Upper lobe of left lung (tissue), 6 donors: ENCODE data around the gene PAK6. TPM values are rescaled to one million over a fixed set of nuclear protein-coding genes. Genes with fewer than 3 reads are reported as not detected.
A peak's percentile ranks its signal among the peaks of the same experiment; 100 is the strongest.

ENCODE experiments used
- ATAC-seq, 2 donors: fragments of 200-7000 bp; cut with Tn5 transposase; one replicate each; pipeline ENCODE4 v1.9.1; 2022; ENCODE audit warnings: mild to moderate bottlenecking in 2 of 2, moderate library complexity in 2 of 2; ENCODE audit not compliant: low FRiP score in 2 of 2
- DNase-seq, 2 donors: peaks; one replicate each; pipeline ENCODE4 v3.0.0-alpha.2; 2019 to 2020
- H3K27ac ChIP-seq, 4 donors: fragments of 200-600 bp; sonication (generic); one replicate each; pipeline ENCODE4 v1.5.1; 2016 to 2019
- H3K27me3 ChIP-seq, 4 donors: fragments of 200-600 bp; sonication (generic); one replicate each; pipeline ENCODE4 v1.5.1; 2017 to 2019
- H3K36me3 ChIP-seq, 4 donors: fragments of 200-600 bp; sonication (generic); one replicate each; pipeline ENCODE4 v1.5.1; 2016 to 2019
- H3K4me1 ChIP-seq, 4 donors: fragments of 200-600 bp; sonication (generic); one replicate each; pipeline ENCODE4 v1.5.1; 2018 to 2019
- H3K4me3 ChIP-seq, 4 donors: fragments of 200-600 bp; sonication (generic); one replicate each; pipeline ENCODE4 v1.5.1; 2017 to 2019; ENCODE audit warnings: mild to moderate bottlenecking in 2 of 4, moderate library complexity in 1 of 4
- H3K9me3 ChIP-seq, 4 donors: fragments of 200-600 bp; sonication (generic); one replicate each; pipeline ENCODE4 v1.5.1; 2018 to 2019
- EP300 ChIP-seq, 4 donors: sonication (generic); formaldehyde crosslinking; IDR thresholded peaks; one replicate each; pipeline ENCODE4 v1.5.1; 2017; ENCODE audit warnings: antibody characterized with exemption in 4 of 4, control low read depth in 2 of 4
- POLR2A ChIP-seq, 4 donors: fragments of 450-650 bp; IDR thresholded peaks; one replicate each; pipeline ENCODE4 v1.5.1; 2016 to 2017; ENCODE audit warnings: antibody characterized with exemption in 4 of 4, mild to moderate bottlenecking in 2 of 4
- POLR2AphosphoS5 ChIP-seq, 2 donors: sonication (generic); formaldehyde crosslinking; IDR thresholded peaks; one replicate each; pipeline ENCODE4 v1.5.1; 2017; ENCODE audit warnings: antibody characterized with exemption in 2 of 2
- WGBS, 2 donors: methylation state at CpG; one replicate each; pipeline ENCODE4 v1.1.5; 2017 to 2018; 5-methylcytosine and 5-hydroxymethylcytosine counted together
- total RNA-seq, 6 donors: library from RNA; depleted of rRNA in 4 of 6; stranded (reverse); fragments of >200 nt in 4 of 6; gene quantifications; one replicate each; pipeline versions ENCODE4 v1.1.0 to v1.2.1, GENCODE V29; 2016 to 2021
- TF ChIP-seq, protein P1 (sequence below), 6 experiments: fragments of 450-650 bp in 4 of 6; fragments of 200-600 bp in 2 of 6; sonication (generic) in 2 of 6; IDR thresholded peaks; one replicate each; pipeline ENCODE4 v1.5.1; 2016 to 2019; ENCODE audit warnings: antibody characterized with exemption in 6 of 6
- donor health status: DM: no; HTN: no; CAD: no; lungs with moderate emphysema.
- donor health status: DM: no; HTN: yes; CAD: no; lungs with severe emphysema.

The PAK6 gene
- total RNA-seq, 6 donors from 2014 or later, result 4.5 to 23.4 (median 15.0) TPM

DNA sequence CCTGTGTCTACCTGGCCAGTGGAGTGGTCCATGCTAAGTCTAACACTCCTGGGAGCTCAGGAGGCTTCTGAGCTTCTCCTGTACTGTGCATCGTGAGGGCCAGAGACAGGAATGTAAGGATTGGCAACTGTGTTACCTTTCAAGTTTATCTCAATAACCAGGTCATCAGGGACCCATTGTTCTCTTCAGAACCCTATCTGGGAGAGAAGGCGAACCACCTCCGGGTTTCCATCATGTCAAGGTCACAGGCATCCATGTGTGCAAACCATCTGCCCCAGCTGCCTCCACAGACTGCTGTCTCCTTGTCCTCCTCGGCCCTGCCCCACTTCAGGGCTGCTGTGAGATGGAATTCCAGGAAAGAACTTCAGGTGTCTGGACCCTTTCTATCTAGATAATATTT, 38.1 kb downstream of the PAK6 start:
- peaks cover 1 to 27% (median 13%) of the 10 kb centered on the region in 4 donors for H3K27me3 ChIP-seq
- ATAC-seq (no peak), DNase-seq (no peak)
- H3K36me3 ChIP-seq, result no peaks in the 10 kb centered on the region
- 73 to 78% methylated on average over 3 to 4 of the region's 4 CpGs for WGBS, 2 donors
- H3K9me3 ChIP-seq, result no peaks in the 10 kb centered on the region
- peaks cover 10 to 29% (median 18%) of the 10 kb centered on the region in 4 donors for H3K4me1 ChIP-seq
- no peak for TF ChIP-seq POLR2AphosphoS5 (IDR thresholded peaks at IDR 0.05)
- TF ChIP-seq EP300 (IDR thresholded peaks at IDR 0.05), result no peak
- TF ChIP-seq, protein P1, sequence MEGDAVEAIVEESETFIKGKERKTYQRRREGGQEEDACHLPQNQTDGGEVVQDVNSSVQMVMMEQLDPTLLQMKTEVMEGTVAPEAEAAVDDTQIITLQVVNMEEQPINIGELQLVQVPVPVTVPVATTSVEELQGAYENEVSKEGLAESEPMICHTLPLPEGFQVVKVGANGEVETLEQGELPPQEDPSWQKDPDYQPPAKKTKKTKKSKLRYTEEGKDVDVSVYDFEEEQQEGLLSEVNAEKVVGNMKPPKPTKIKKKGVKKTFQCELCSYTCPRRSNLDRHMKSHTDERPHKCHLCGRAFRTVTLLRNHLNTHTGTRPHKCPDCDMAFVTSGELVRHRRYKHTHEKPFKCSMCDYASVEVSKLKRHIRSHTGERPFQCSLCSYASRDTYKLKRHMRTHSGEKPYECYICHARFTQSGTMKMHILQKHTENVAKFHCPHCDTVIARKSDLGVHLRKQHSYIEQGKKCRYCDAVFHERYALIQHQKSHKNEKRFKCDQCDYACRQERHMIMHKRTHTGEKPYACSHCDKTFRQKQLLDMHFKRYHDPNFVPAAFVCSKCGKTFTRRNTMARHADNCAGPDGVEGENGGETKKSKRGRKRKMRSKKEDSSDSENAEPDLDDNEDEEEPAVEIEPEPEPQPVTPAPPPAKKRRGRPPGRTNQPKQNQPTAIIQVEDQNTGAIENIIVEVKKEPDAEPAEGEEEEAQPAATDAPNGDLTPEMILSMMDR (IDR thresholded peaks at IDR 0.05), result no peak
- no peak for TF ChIP-seq POLR2A (IDR thresholded peaks at IDR 0.05)
- no peak overlapping the region for H3K4me3 ChIP-seq
- no peak overlapping the region for H3K27ac ChIP-seq

DNA sequence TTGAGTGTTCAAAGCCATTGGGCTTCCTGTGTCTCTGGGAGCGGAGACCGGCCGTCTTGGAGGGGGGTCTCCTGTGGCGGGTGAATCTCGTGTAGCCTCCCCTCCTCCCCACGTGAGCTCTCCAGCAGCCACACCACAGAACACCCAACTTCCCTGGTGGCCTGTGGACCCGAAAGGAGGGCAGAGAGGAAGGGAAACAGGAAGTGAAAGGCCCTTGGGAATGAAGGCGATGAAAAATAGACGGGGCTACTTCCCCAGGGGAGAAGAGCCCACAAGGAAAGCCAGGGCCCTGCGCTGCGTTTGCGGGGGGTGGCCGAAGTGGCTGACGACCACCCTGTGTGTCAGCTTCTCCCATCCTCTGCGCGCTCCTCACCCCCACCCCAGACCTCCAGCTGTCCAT, 38.6 kb downstream of the PAK6 start:
- DNase-seq, result peak in 1 of 2 donors; percentile 40
- H3K4me3 ChIP-seq, result no peak overlapping the region
- no peak for TF ChIP-seq POLR2A (IDR thresholded peaks at IDR 0.05)
- TF ChIP-seq, protein P1 (IDR thresholded peaks at IDR 0.05), result no peak
- TF ChIP-seq EP300 (IDR thresholded peaks at IDR 0.05), result no peak
- no peak for TF ChIP-seq POLR2AphosphoS5 (IDR thresholded peaks at IDR 0.05)
- no peak for ATAC-seq
- H3K4me1 ChIP-seq, result peaks cover 16 to 35% (median 24%) of the 10 kb centered on the region in 4 donors
- H3K27me3 ChIP-seq, result peaks cover 1 to 32% (median 18%) of the 10 kb centered on the region in 4 donors
- WGBS, 2 donors, result 37 to 50% methylated on average over 16 of the region's 16 CpGs
- no peaks in the 10 kb centered on the region for H3K9me3 ChIP-seq
- H3K27ac ChIP-seq, result no peak overlapping the region
- no peaks in the 10 kb centered on the region for H3K36me3 ChIP-seq

DNA sequence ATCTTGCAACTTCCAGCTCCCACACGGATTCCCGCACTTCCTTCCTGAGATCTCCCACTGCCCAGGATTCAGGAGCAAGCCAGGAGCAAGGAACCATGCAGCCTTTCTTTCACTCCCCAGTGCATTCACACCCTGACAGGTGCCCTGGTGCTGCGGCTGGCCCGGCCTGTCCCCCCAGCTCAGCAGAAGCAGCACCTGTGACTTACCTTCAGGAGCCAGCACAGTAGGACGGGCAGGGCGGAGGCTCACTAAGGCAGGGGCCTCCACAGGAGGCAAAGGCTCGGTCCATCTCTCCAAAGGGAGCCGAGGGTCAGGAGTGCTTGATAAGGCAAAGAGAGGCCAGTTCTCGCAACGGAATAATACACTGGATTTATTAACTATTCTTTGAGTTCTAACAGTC, 39.2 kb downstream of the PAK6 start:
- no peaks in the 10 kb centered on the region for H3K9me3 ChIP-seq
- TF ChIP-seq POLR2A (IDR thresholded peaks at IDR 0.05) (no peak), EP300 (IDR thresholded peaks at IDR 0.05) (no peak), POLR2AphosphoS5 (IDR thresholded peaks at IDR 0.05) (no peak)
- TF ChIP-seq, protein P1 (IDR thresholded peaks at IDR 0.05), result no peak
- H3K36me3 ChIP-seq, result no peaks in the 10 kb centered on the region
- H3K27me3 ChIP-seq, result peaks cover 1 to 38% (median 21%) of the 10 kb centered on the region in 4 donors
- H3K4me1 ChIP-seq, result peaks cover 21 to 40% (median 29%) of the 10 kb centered on the region in 4 donors
- no peak overlapping the region for H3K4me3 ChIP-seq
- no peak overlapping the region for H3K27ac ChIP-seq
- ATAC-seq, result no peak
- DNase-seq, result no peak
- 75 to 81% methylated on average over 5 to 9 of the region's 10 CpGs for WGBS, 2 donors

GRCh38 chr15:40279437-40280141, 40.7 kb downstream of the PAK6 start:
- peaks cover 29 to 47% (median 36%) of the 10 kb centered on the region in 4 donors for H3K4me1 ChIP-seq
- no peaks in the 10 kb centered on the region for H3K36me3 ChIP-seq
- peaks cover 1 to 48% (median 30%) of the 10 kb centered on the region in 4 donors for H3K27me3 ChIP-seq
- 16 to 29% methylated on average over 21 to 40 of the region's 40 CpGs for WGBS, 2 donors
- TF ChIP-seq POLR2AphosphoS5 (IDR thresholded peaks at IDR 0.05) (no peak), EP300 (IDR thresholded peaks at IDR 0.05) (no peak), POLR2A (IDR thresholded peaks at IDR 0.05) (no peak)
- TF ChIP-seq, protein P1 (IDR thresholded peaks at IDR 0.05), result peak; percentile 93 to 97 (median 95)
- ATAC-seq (peak; percentile 74 to 80), DNase-seq (peak; percentile 77 to 95)
- peak overlapping the region in 1 of 4 donors; percentile 2 for H3K4me3 ChIP-seq
- H3K27ac ChIP-seq, result no peak overlapping the region
- H3K9me3 ChIP-seq, result no peaks in the 10 kb centered on the region
